Activated CD4-positive, alpha-beta T cell treated with anti-CD3 and anti-CD28 coated beads, Interleukin-2, amount 10 ng/mL, durations not matched to agents 24 days and 14 days (primary cell): Measurements from ENCODE around the gene RHOU. TPM values are rescaled to one million over a fixed set of nuclear protein-coding genes. Genes with fewer than 3 reads are reported as not detected.

Experiments
- DNase-seq: peaks from one replicate; pipeline ENCODE4 v3.0.0; 2022
- H3K27ac Mint-ChIP-seq: one replicate; pipeline ENCODE4 v1.8.0; 2022; ENCODE audit warnings: mild to moderate bottlenecking, mixed read lengths
- H3K27me3 Mint-ChIP-seq: one replicate; pipeline ENCODE4 v1.8.0; 2022; ENCODE audit warnings: mixed read lengths
- H3K36me3 Mint-ChIP-seq: one replicate; pipeline ENCODE4 v1.8.0; 2022; ENCODE audit warnings: low read depth, mild to moderate bottlenecking, mixed read lengths
- H3K4me1 Mint-ChIP-seq: one replicate; pipeline ENCODE4 v1.8.0; 2021; ENCODE audit warnings: mixed read lengths
- H3K4me3 Mint-ChIP-seq: one replicate; pipeline ENCODE4 v1.8.0; 2022; ENCODE audit warnings: mild to moderate bottlenecking, moderate library complexity, mixed read lengths
- H3K9me3 Mint-ChIP-seq: one replicate; pipeline ENCODE4 v1.8.0; 2021; ENCODE audit warnings: mixed read lengths
- intact Hi-C: fragments of 100-400 bp; cut with micrococcal nuclease; formaldehyde crosslinking; loops from one replicate; pipeline ENCODE4 v1.15.1; 2023
- total RNA-seq: library from RNA; stranded (reverse); gene quantifications from 2 replicates; pipeline ENCODE4 v1.2.3, GENCODE V29; 2022

The RHOU gene
- total RNA-seq, 1 donor from 2014 or later: 0.51 TPM

DNA sequence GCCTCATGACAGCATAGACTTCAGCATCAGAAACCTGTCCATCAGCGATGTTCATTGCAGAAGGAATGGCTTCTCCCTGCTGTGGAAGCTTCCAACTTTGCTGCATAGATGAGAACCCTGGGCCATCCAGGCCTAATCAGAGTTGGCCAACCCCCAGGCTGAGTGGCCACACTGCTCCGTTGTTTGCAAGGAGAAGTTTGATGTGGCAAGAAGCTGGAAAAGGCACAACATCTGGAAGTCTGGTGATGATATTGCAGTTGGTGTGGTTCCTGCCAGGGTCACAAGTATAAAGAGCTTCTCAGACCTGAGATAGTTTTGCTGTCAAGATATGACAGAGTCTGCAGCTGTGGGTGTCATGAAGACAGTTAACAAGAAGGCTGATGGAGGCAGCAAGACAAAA is 41.2 kb downstream of the RHOU start:
- intact Hi-C loops: no loop called here
- no peaks in the 10 kb centered on the region for H3K36me3 Mint-ChIP-seq
- H3K4me1 Mint-ChIP-seq: no peaks in the 10 kb centered on the region

DNA sequence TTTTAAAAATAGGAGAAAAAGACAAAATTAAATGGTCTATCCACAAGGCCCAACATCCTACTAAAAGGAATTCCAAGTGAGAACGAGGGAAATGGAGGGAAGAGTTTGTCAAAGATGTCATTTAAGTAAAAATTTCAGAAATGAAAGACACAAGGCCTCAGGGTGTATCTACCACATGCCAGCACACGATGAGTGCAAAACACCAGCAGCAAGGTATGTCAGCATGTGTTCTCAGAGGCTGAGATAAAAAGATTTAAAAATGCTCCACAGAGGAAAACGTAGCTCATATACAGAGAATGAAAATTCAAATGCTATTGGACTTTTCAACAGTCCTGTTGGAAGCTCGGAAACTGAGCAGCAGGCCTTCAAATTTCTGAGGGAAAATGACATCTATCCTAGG is 42.0 kb downstream of the RHOU start:
- Mint-ChIP-seq H3K27ac (no peak overlapping the region), H3K4me1 (no peaks in the 10 kb centered on the region), H3K27me3 (peaks cover 7% of the 10 kb centered on the region), H3K36me3 (no peaks in the 10 kb centered on the region), H3K9me3 (no peaks in the 10 kb centered on the region), H3K4me3 (no peak overlapping the region)
- intact Hi-C loops: no loop called here
- no peak for DNase-seq

More for the DNA sequence above, 41.2 kb downstream of the RHOU start:
- no peak overlapping the region for H3K4me3 Mint-ChIP-seq
- H3K9me3 Mint-ChIP-seq: no peaks in the 10 kb centered on the region
- H3K27me3 Mint-ChIP-seq: peaks cover 7% of the 10 kb centered on the region
- no peak for DNase-seq
- no peak overlapping the region for H3K27ac Mint-ChIP-seq

DNA sequence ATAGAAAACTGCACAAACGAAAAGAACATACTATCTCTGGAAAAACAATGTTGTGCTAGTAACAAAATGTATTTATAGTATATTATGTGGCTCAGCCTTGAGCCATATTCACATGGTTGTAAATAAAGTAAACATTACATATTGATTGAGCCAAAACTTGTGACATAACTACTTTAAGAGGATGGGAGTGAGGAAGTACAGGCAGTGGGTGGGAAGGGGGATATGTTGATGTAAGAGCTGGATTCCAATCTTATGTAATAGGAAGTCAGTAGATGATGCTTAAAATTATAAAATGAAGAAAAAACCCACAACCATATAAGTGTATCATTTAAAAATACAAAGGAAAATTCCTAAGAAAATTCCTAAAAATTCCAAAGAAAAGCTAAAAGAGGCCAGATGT is 42.7 kb downstream of the RHOU start:
- peaks cover 7% of the 10 kb centered on the region for H3K27me3 Mint-ChIP-seq
- DNase-seq: no peak
- H3K36me3 Mint-ChIP-seq: no peaks in the 10 kb centered on the region
- no peak overlapping the region for H3K27ac Mint-ChIP-seq
- no peaks in the 10 kb centered on the region for H3K4me1 Mint-ChIP-seq
- intact Hi-C loops: no loop called here
- H3K4me3 Mint-ChIP-seq: no peak overlapping the region
- no peaks in the 10 kb centered on the region for H3K9me3 Mint-ChIP-seq

GRCh38 chr1:228778466-228778865 is 43.2 kb downstream of the RHOU start:
- no peaks in the 10 kb centered on the region for H3K36me3 Mint-ChIP-seq
- no peaks in the 10 kb centered on the region for H3K9me3 Mint-ChIP-seq
- DNase-seq: no peak
- intact Hi-C loops: no loop called here
- H3K27ac Mint-ChIP-seq: no peak overlapping the region
- peaks cover 7% of the 10 kb centered on the region for H3K27me3 Mint-ChIP-seq
- H3K4me3 Mint-ChIP-seq: no peak overlapping the region
- H3K4me1 Mint-ChIP-seq: no peaks in the 10 kb centered on the region

DNA sequence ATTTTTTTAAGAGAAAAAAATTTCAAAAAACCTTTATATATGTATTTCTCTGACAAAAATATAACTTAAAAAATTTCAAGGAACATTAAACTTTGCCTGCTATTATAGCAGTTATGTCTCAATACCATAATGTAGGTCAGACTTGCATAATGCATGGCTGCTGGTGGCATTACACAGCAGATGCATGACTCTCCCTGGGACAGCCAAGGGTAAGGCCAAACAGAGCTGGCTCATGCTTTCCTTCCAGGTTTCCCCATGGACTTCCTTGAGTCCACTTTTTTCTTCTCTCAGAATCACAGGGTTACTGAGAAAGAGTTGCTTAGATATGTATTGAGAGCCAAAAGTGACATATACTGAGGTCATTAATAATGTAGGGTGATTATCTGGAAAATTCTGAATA is 43.7 kb downstream of the RHOU start:
- no peak overlapping the region for H3K4me3 Mint-ChIP-seq
- H3K27me3 Mint-ChIP-seq: peaks cover 7% of the 10 kb centered on the region
- H3K27ac Mint-ChIP-seq: no peak overlapping the region
- intact Hi-C loops: no loop called here
- H3K4me1 Mint-ChIP-seq: no peaks in the 10 kb centered on the region
- no peak for DNase-seq
- H3K36me3 Mint-ChIP-seq: no peaks in the 10 kb centered on the region
- no peaks in the 10 kb centered on the region for H3K9me3 Mint-ChIP-seq

- Mint-ChIP-seq H3K27ac (no peak overlapping the region), H3K9me3 (no peaks in the 10 kb centered on the region), H3K4me3 (no peak overlapping the region), H3K36me3 (no peaks in the 10 kb centered on the region), H3K27me3 (peaks cover 7% of the 10 kb centered on the region), H3K4me1 (no peaks in the 10 kb centered on the region)
- DNase-seq: no peak
- intact Hi-C loops: no loop called here
Observed at GRCh38 chr1:228781161-228781808, 46.0 kb downstream of the RHOU start.

DNA sequence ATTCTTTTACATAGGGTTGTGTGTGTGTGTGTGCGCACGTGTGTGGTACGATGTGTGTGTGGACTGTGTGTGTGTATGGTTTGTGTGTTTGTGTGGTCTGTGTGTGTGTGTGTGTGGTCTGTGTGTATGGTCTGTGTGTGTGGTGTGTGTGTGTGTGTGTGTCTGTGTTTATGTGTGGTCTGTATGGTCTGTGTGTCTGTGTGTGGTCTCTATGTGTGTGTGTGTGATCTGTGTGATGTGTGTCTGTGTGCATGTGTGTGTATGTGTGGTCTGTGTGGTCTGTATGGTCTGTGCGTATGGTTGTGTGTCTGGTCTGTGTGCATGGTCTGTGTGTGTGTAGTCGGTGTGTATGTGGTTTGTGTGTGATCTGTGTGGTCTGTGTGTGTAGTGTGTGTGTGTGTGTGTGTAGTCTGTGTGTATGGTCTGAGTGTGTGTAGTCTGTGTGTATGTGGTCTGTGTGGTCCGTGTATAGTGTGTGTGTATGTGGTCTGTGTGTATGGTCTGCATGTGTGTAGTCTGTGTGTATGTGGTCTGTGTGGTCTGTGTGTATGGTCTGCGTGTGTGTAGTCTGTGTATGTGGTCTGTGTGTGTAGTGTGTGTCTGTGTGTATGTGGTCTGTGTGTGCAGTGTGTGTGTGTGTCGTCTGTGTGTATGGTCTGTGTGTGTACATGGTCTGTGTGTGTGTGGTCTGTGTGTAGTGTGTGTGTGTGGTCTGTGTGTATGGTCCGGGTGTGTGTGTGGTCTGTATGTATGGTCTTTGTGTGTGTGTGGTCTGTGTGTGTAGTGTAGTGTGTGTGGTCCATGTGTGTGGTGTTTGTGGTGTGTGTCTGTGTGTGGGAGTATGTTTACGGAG is 46.8 kb downstream of the RHOU start:
- DNase-seq: no peak
- H3K4me1 Mint-ChIP-seq: no peaks in the 10 kb centered on the region
- no peak overlapping the region for H3K27ac Mint-ChIP-seq
- intact Hi-C loops: no loop called here
- H3K4me3 Mint-ChIP-seq: no peak overlapping the region
- peaks cover 7% of the 10 kb centered on the region for H3K27me3 Mint-ChIP-seq
- no peaks in the 10 kb centered on the region for H3K36me3 Mint-ChIP-seq
- no peaks in the 10 kb centered on the region for H3K9me3 Mint-ChIP-seq

DNA sequence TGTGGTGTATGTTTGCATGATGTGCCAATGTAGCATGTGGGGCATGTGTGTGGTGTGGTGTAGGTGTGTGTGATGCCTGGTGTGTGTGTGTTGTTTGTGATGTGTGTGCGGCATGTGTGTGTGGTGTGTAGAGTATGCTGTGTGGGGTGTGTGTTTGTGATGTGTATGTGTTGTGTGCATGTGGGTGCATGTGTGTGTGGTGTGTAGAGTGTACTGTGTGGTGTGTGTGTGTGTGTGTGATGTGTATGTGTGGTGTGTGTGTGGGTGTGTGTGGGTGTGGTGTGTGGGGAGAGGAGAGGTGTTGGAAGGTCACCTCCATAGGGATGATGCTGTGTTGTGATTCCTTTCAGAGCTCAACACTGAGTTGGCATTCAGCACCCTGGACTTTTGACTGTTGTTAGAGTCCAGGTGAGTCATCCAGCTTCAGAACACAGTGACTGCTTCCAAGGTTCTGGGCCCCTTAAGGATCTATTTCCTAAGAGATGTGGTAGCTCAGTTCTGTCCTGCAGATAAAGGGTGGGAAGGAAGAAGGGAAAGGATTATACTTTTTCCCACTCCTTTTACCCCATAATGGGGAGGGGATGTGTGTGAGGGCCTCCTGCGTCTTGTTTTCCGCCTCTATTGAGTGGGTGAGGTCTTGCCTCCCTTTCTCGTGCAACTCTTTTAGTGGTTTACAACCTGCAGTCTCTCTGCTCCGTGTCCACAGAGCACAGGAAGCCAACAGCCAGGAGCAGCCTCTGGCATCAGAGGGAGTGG is 47.6 kb downstream of the RHOU start:
- Mint-ChIP-seq H3K27ac (no peak overlapping the region), H3K9me3 (no peaks in the 10 kb centered on the region), H3K27me3 (peaks cover 7% of the 10 kb centered on the region), H3K4me3 (no peak overlapping the region), H3K36me3 (no peaks in the 10 kb centered on the region), H3K4me1 (no peaks in the 10 kb centered on the region)
- no peak for DNase-seq
- intact Hi-C loops: no loop called here

GRCh38 chr1:228783418-228784040 is 48.2 kb downstream of the RHOU start:
- intact Hi-C loops: no loop called here
- H3K36me3 Mint-ChIP-seq: no peaks in the 10 kb centered on the region
- H3K9me3 Mint-ChIP-seq: peaks cover 5% of the 10 kb centered on the region
- H3K27ac Mint-ChIP-seq: no peak overlapping the region
- peaks cover 7% of the 10 kb centered on the region for H3K27me3 Mint-ChIP-seq
- DNase-seq: no peak
- no peak overlapping the region for H3K4me3 Mint-ChIP-seq
- no peaks in the 10 kb centered on the region for H3K4me1 Mint-ChIP-seq

DNA sequence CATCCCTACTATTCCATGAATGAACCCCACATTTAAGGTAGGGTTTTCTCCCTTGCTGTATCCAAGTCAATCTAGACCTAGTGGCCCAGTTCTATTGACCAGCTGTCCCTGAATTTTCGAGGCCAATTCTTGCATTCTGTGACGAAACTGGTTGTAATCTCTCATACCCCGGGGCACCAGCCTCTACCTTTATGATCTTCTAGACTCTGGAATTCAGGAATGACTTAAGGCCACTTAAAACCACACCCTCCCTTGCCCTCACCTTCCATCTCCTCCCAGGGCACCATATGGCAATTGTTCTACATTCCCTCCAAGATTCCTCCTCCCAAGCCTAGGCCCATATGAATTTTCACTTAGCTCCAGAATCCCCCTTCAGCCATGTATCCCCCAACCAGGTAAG is 48.9 kb downstream of the RHOU start:
- peaks cover 9% of the 10 kb centered on the region for H3K9me3 Mint-ChIP-seq
- peaks cover 7% of the 10 kb centered on the region for H3K27me3 Mint-ChIP-seq
- H3K4me3 Mint-ChIP-seq: no peak overlapping the region
- no peaks in the 10 kb centered on the region for H3K4me1 Mint-ChIP-seq
- intact Hi-C loops: no loop called here
- no peak for DNase-seq
- H3K36me3 Mint-ChIP-seq: no peaks in the 10 kb centered on the region
- no peak overlapping the region for H3K27ac Mint-ChIP-seq

GRCh38 chr1:228785366-228786330 is 50.4 kb downstream of the RHOU start:
- no peaks in the 10 kb centered on the region for H3K27me3 Mint-ChIP-seq
- H3K36me3 Mint-ChIP-seq: no peaks in the 10 kb centered on the region
- intact Hi-C loops: no loop called here
- no peak overlapping the region for H3K4me3 Mint-ChIP-seq
- no peak overlapping the region for H3K27ac Mint-ChIP-seq
- peaks cover 1% of the 10 kb centered on the region for H3K4me1 Mint-ChIP-seq
- no peak for DNase-seq
- peaks cover 9% of the 10 kb centered on the region for H3K9me3 Mint-ChIP-seq

DNA sequence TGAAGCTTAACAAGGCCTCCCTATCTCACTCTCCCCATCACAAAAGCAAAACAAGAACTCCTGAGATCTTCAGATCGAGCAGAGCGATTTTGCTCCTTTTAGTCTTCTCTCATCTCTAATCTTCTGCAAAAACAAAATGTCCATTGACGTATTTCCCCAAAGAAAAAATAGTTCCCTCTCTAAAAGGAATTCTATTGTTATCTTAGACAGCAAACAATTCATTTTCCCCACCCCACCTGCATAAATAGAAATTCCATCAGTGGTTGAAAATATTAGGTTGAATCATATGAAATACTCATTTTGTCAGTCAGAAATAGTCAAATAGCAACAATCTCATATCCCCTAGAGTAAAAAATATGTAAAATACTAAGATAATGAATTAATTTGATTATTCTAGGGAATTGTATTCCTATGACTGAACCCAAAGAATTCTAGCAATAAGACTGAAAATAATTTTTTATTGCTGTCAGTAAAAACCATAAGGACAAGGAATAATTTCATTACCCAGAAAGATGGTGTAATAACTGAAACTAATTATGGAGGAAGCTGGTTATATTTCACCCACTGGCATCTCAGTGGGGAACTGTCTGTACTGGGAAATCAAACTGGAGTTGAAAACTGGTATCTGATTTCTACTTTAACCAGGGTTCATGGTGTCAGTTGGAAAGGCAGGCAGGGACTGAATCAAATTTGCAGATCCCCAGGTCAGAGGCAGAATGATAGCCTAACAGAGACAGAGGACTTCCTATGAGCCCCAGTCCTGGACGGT is 51.3 kb downstream of the RHOU start:
- no peak for DNase-seq
- no peak overlapping the region for H3K4me3 Mint-ChIP-seq
- H3K27me3 Mint-ChIP-seq: no peaks in the 10 kb centered on the region
- intact Hi-C loops: no loop called here
- no peak overlapping the region for H3K27ac Mint-ChIP-seq
- H3K9me3 Mint-ChIP-seq: peaks cover 14% of the 10 kb centered on the region
- H3K36me3 Mint-ChIP-seq: peaks cover 3% of the 10 kb centered on the region
- H3K4me1 Mint-ChIP-seq: peaks cover 6% of the 10 kb centered on the region
